Stimulated activated CD8-positive, alpha-beta memory T cell treated with anti-CD3 and anti-CD28 coated beads, Interleukin-12 subunit alpha, Interleukin-12 subunit beta, amount 100 ng/mL, for 24 hours (primary cell): ENCODE data around the gene NAA20.

Source experiments
- DNase-seq: peaks from one replicate; pipeline ENCODE4 v3.0.0-alpha.2; 2020; ENCODE audit errors: extremely low read depth

NAA20 gene, protein sequence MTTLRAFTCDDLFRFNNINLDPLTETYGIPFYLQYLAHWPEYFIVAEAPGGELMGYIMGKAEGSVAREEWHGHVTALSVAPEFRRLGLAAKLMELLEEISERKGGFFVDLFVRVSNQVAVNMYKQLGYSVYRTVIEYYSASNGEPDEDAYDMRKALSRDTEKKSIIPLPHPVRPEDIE

DNA sequence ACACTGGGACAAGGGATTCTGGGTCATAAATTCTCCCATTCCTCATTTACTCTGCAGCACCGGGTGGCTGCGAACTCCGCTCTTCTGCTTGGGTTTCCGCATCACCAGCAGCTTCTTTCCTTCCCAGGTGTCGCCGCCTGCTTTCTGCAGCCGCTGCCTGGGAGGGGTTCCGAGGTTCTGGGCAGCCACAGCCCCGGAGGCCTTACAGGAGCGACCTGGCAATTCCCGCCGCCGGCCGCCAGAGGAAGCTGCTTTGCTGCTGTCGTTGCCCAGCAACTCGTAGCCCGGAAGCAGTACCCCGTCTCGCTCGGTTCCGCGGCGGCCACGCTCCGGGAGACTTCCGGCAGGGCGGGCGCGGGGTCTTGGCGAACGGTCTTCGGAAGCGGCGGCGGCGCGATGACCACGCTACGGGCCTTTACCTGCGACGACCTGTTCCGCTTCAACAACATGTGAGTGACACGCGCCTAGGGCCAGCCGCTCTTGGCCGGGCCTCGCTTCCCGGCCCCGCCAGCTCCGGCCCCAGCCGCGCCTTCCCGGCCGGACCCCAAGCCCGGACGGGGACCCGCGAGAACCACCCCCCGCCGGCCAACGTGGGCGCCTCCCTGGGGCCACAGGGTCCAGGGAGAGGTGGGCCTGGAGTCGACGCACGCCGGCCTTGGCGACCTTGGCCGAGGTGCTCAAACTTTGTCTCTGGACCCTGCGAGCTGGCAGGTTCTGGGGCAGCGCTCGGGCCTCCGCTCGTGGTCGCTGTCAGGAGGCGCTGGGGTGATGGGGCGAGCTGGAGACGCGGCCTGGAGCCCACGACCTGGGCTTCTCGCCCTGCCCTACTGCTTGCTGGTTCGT, at the start of gene NAA20:
TSS of gene NAA20 (plus strand) at position 362 of the 843 bp plus-strand sequence. CDS start at position 397, 35 bp downstream.
- peak; percentile 89 for DNase-seq

DNA sequence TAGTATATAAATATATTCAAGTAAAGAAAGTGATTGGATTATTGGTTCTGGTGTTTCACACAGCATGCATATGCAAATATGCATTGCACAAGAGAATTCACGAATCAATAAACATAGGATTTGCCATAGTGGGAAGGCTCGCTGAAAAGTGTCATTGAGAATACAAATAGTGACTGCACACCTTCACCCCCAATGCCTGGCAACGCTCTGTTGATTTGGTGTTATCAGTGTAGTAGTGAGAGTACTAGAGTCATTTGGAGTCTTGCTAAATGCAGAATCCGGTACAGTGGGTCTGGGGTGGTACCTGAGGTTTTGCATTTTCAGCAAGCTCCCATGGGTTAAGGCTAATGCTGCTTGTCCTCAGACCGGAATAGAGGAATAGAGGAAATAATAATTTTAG, 49.7 kb upstream of the NAA20 start:
- DNase-seq, result no peak

DNA sequence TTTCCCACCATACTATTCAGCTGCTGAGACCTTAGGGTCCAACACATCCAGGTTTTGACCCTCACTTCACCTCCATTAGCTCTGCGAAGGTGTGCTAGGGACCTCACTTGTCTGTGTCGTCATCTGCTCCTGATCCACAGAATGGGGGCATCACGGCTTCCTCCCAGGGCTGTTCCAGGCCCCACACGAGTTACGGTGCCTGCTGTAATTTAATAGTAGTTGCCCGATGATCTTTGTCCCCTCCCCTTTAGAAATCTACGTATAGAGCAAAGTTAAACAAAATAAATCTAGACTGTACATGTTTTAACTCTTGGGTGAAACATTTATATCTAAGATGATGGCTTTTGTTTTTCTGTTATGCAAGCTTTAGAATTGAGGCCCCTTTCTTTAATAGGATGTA, 49.1 kb upstream of the NAA20 start:
- no peak for DNase-seq

DNA sequence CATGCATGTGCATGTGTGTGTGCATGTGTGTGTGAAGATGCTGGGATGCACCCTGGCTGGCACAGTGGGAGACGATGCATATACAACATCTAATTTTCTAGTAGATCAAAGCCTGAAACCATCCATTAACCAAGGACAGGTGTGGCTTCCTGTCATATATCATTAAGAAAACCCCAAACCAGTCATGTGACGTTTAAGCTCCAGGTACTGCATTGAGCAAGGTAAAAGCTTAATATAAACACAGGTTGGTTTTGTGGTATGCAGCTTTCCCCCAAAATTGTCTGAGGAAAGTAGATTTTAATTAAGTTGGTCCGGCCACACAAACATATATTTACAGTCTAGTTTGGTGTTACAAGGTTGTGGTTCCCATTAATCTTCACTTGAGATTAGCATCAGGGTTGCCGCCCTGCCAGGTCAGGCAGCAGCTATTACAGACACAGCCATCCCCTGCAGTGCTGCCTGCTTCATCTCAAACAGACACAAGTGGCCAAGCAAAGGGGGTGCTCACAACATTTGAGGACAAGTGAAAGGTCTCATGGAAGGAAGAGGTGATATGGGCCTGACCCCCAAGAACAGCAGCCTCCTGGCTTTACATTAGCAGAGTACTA, 48.6 kb upstream of the NAA20 start:
- DNase-seq, result no peak

DNA sequence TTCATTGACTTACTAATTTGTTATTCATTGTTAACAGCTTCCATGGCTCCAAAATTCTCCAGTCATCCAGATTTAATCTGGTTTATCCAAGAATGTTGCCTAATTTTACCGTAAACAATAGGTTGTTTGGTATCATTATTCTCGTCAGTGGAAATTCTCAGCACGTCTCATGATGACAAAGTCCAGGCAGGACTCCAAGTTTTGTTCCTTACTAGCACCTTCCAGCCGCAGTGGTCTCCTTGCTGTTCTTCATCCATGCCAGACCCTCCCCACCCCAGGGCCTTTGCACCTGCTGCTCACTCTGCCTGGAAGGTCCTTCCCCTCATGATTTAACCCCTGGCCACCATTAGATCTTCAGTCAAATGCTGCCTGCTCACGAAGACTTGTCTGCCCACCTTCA, 48.1 kb upstream of the NAA20 start:
- no peak for DNase-seq

DNA sequence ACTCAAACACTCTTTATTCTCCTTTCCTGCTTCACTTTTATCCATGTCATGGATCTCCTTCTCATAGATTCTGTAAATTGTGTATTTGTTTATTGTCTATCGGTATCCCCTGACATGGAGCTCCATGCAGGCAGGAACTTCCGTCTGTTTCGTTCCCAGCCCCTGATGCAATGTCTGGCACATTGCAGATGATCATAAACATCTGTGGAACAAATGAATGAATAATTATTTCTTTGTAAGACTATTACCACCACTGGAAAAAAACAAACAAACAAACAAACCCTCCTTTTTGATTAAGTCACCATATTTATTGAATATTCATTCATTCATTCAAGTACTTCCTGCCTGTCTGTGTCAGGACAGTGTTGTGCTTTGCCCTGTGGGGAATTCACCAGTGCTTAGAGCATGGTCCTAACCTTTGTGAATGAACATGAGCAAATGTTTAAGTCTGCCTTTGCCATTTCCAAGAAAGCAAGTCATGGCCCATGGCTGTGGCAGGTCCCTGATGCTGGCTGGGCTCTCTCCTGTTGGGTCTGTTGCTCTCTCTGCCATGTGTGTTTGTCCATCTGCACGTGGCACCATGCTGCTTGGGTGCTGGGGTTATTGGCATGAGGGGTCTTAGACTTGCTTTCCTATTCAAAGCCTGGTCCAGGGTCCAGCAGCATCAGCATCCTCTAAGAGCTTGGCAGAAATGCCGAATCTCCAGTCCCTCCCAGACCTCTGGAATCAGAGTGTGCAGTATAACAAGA, 47.5 kb upstream of the NAA20 start:
- DNase-seq, result no peak

DNA sequence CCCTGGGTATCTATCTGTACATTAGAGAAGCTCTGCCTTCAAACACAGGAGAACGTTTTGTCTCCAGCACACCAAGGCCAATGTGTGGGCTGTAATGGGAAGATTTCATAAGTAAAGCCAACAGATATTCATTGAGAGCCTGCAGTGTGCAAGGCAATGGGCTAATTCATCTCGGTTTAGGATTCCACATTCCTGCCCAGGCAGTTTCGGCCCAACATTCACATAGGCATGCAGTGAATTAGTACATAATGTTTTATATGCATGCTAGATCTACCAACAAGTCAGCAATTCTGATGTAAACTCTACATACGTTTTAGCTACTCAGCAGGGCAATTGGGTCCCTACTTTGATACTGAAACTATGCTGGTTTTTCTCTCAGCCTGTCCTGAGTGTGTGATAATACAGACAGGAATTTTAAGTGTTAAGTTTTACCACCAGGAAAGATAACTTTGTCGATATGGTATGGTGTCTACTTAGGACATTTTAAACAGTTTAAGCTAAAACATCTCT, 46.9 kb upstream of the NAA20 start:
- DNase-seq, result no peak

DNA sequence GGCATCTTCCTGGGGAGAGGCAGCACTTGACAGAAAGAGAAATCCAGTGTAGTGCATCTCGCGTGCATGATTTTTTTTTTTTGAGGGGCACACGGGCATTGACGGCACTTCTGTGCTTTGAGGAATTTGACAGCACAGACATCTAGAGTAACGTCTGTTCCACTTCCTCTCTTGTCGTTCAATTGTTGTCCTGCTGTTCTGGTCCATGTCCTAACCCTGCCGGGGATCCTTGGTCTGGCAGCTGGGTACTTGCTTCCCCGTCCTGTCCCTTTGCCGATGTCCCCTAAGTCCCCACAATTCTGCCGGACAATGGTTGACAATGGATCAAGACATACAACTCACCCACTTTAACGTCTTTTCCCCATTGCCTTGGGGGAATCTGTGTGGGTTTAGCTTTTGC, 46.0 kb upstream of the NAA20 start:
- DNase-seq, result no peak

DNA sequence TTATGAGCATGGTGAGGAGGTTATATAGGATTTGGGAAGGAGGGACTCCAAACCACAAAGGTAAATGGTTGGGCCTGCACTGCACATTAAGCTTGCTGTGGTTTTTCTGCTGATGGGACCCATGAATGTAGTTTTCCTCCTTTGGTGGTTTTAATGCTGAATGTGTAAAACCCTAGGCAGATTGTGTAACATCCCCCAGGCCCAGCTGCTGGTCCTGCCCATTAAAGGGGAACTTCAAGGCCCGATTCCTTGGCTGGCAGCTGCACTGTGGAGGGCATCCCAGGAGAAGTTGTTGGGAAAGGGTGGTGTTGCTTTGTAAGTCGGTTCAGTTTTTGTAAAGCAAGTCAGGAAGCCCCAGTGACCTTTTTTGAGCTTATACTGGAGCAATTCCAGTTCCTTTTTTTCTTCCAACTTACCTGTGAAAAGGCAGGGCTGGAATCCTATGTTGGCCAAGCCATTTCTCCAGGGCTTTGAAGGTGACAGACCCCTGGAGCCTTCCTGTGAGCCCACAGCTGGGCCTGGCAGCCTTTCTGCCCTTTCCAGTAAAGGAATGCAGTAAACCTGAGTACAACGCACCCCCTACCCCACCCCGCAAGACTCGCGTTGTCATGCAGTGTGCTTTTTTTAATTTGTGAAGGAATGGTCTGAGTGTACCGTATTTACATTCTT, 43.1 kb upstream of the NAA20 start:
- DNase-seq, result no peak

DNA sequence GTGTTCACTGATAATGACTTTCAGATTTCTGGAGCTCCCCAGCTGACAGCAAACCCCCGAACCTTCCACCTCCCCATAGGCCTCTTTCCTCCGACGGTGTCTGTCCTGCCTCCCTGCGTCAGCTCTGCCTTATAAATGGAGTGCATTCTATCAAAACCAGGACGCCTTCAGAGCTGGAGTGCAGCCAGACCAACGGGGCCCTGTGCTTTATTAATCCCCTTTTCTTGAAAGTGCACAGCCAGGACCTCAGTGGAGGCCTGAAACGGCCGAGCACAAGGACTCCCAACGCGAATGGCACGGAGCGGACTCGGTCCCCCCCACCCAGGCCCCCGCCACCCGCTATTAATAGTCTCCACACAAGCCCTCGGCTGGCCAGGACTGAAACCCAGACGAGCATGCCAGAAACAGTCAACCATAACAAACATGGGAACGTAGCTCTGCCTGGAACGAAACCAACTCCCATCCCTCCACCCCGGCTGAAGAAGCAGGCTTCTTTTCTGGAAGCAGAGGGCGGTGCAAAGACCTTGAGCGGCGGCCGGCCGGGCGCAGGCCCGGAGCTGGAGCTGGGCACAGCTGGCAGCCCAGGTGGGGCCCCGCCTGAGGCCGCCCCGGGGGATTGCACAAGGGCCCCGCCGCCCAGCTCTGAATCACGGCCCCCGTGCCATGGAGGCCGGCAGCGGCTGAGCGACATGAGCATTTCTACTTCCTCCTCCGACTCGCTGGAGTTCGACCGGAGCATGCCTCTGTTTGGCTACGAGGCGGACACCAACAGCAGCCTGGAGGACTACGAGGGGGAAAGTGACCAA, 42.3 kb upstream of the NAA20 start:
- no peak for DNase-seq

DNA sequence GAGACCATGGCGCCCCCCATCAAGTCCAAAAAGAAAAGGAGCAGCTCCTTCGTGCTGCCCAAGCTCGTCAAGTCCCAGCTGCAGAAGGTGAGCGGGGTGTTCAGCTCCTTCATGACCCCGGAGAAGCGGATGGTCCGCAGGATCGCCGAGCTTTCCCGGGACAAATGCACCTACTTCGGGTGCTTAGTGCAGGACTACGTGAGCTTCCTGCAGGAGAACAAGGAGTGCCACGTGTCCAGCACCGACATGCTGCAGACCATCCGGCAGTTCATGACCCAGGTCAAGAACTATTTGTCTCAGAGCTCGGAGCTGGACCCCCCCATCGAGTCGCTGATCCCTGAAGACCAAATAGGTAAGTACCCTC, 41.7 kb upstream of the NAA20 start:
- no peak for DNase-seq

DNA sequence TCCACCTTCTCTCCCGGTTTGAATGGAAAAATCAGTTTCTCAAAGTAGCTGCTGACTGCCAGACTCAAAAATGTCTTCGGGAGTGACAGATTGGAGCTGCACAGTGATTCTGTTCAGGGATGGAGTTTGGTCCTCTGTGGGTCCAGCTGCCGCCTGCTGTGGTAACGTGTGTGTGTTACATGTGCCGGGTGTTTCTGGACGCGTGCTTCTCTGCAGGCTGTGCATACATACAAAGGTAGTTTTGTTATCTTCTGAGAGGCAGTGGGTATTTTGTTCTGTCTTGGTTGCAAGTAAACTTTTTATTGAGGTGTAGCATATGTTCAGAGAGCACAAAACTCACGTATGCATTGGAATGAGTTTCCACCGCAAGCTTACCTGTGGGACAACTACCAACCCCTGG, 41.3 kb upstream of the NAA20 start:
- no peak for DNase-seq

DNA sequence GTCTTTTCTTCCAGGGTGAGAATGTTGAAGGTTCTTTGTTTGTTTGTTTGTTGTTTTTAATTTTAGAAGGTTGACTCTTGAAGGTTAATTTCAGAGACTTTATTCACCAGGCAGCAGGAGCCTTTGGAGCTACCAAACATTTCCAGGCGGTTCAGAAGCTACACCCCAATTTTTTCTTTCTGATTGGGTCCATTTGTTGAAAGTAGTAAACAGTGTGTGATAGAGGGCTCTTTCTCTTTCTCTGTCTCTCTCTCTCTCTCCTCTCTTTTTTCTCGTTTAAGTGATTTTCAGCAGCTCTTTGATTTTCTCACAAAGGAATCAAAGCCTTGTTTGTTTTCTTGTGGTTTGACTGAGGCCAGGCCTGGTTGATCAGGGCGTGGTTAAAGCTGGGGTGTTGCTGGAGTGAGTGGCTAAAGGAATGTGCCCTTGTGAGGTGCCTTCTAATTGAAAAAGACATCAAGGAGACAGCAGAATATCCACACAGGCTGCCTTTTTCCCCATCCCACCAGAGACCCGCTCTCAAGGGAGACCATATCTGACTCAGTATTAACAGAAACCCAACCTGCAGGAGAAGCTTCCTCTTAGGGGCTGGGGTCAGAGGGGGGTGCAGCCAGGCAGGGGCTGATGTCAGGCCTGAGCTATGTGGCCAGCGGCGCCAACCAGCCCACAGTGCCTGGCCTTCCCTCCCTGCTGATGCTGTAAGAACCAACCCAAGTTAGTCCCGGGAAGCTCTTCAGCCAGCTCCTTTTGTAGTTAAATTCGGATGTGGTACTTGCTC, 40.4 kb upstream of the NAA20 start:
- DNase-seq, result no peak

DNA sequence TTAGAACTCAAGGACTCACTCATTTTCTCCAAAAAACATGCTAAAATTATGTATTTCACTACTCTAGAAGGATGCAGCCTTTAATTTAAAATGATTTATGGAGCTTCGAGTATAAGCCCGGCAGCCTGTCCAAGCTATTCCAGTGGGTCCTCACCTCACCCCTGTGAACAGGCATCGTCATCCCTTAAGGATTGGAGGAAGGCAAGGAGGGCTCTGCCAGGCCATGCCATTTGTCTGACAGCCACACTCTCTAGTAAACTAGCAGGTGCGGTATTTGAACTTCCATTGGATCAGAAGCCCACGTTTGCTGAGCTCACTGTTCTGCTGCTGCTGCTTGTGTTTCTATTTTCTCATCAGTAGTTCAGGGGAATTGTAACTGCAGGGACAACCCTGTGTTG, 39.8 kb upstream of the NAA20 start:
- no peak for DNase-seq

DNA sequence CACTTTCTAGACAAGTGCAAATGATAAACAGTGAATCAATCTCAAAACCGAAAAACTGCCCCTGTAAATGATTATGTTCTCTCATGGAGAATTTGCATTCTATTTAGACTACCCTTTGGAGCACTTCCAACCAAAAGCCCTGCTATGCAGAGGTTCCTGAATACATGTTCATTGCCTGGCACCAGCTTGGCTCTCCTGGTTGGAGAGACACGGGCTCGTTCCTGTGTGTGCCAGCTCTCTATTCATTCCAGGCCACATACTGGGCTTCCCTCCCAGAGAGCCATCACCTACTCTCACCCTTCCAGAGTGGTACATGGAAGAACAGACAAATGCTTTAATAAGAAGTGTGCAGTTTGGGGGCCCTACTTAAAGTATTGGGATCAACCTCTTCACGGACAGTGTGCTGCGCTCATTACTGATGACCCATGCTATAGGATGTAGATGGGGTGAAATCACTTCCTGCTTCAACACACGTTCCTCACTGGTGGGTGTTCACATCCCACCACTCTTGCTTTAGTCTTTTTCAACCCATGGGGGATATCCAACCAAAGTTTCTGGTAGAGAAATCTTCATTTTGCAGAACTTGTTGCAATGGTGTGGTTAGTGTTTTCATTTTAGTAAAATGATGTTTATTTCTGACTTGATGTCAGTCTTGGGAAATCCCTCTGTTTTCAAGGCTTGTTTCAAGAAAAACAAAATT, 38.5 kb upstream of the NAA20 start:
- DNase-seq, result no peak

DNA sequence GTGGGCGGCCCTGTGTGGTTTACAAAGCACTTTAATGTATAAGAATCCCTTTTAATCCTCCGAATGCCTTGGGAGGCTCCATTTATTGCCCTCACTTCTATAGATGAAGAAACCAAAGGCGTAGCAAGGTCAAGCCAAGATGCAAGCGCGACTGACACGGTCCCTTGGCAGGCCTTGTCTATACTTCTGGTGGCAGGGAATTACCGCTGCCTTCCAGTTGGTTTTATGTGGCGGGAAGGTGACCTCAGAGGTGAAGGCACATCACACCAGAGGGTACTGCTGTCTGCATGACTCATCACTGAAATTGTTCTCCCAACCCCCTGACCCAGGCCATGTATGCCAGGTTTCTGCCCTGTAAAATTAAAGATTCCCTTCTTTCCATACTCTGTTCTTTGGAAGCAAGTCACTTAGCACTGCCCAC, 36.1 kb upstream of the NAA20 start:
- no peak for DNase-seq

DNA sequence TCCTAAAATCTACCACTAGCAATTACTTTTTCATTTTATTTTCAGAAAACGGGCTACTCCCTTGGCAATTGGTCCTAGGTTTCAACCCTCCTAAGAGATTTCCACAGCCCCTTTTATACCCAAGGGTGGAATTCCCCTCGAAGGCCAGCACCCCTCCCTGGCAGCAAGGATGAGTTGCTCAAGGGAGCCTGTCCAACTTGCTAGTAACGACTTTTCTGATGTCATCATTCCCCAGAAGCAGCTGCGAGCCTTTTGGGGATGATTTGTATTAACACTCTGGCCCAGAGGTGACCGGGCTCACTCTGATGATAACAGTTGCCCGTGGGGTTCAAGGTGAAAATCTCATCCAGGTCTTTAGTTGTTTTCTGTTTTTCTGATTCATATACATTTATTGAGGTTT, 30.7 kb upstream of the NAA20 start:
- no peak for DNase-seq

DNA sequence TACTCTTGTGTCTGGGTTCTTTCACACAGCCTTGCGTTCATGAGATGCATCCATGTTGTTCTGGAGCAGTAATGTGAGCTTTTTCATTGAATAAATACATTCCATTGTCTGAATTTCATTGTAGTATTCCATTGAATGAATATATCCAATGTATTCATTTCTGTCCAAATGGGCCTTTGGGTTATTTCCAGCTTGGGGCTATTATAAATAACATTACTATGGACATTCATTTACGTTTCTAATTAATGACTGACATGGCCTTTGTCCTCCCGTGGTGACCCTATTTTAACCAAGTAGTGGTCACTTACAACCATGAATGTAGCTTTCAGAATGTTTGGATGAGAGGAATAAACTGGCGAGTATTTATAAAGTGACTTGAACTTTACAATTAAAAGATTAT, 30.1 kb upstream of the NAA20 start:
- DNase-seq, result no peak

DNA sequence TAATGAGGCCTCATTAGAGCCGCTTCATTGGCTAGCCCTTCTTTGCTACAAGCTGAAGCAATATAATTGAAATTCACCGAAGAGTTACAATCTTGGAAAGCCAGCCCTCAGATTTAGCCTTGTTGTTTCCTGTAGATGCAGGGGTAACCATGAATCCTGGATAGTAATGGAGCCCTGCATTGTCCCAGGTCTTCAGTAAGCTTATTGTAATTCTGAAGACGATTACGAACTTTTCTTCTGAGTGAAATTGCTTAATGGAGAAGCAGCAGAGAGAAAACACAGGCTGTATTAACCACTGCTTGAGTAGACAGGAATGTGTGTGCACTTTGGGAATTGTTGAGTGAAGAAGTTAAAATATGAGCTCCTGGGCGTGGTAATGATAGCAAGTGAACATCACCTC, 26.3 kb upstream of the NAA20 start:
- no peak for DNase-seq
